ENCODE data around the gene BDKRB2.

The BDKRB2 gene

DNA sequence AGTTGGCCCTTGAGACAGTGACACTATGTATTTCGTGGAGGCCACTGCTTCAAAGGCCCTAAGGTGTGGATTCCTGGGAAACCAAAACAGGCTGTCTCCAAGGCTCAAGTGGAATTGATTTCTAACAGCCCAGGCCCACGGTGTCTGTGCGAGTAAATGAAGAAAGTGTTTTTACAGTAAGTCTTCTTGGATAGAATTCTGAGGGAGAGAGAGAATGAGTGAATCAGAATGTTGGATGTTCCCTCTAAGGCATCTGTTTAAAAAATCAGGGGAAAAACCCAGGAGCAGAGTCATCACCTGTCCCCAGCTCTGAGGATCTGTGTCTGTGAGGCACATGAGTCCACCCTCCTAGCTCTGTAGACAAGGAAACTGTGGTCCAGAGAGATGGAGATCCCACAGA lies 29.0 kb downstream of the BDKRB2 start:
- TF ChIP-seq, protein P1, sequence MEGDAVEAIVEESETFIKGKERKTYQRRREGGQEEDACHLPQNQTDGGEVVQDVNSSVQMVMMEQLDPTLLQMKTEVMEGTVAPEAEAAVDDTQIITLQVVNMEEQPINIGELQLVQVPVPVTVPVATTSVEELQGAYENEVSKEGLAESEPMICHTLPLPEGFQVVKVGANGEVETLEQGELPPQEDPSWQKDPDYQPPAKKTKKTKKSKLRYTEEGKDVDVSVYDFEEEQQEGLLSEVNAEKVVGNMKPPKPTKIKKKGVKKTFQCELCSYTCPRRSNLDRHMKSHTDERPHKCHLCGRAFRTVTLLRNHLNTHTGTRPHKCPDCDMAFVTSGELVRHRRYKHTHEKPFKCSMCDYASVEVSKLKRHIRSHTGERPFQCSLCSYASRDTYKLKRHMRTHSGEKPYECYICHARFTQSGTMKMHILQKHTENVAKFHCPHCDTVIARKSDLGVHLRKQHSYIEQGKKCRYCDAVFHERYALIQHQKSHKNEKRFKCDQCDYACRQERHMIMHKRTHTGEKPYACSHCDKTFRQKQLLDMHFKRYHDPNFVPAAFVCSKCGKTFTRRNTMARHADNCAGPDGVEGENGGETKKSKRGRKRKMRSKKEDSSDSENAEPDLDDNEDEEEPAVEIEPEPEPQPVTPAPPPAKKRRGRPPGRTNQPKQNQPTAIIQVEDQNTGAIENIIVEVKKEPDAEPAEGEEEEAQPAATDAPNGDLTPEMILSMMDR (IDR thresholded peaks at IDR 0.05; ENCODE audit: borderline replicate concordance, control extremely low read depth, extremely low read depth, insufficient read depth, missing control alignments) = no peak
- in situ Hi-C loops (cut with MboI; ENCODE audit: low sequenced_read_pairs, unreplicated experiment) = no loop called here
- DNase-seq (ENCODE audit: low spot score) = no peak

GRCh38 chr14:96235426-96235825 lies 30.8 kb downstream of the BDKRB2 start:
- TF ChIP-seq, protein P1 (IDR thresholded peaks at IDR 0.05; ENCODE audit: borderline replicate concordance, control extremely low read depth, extremely low read depth, insufficient read depth, missing control alignments) = no peak
- in situ Hi-C loops (cut with MboI; ENCODE audit: low sequenced_read_pairs, unreplicated experiment) = no loop called here
- no peak for DNase-seq (ENCODE audit: low spot score)

- DNase-seq (ENCODE audit: low spot score) = no peak
- in situ Hi-C loops (cut with MboI; ENCODE audit: low sequenced_read_pairs, unreplicated experiment) = no loop called here
- TF ChIP-seq, protein P1 (IDR thresholded peaks at IDR 0.05; ENCODE audit: borderline replicate concordance, control extremely low read depth, extremely low read depth, insufficient read depth, missing control alignments) = no peak
These were observed 33.0 kb downstream of the BDKRB2 start for GRCh38 chr14:96237641-96238040.

DNA sequence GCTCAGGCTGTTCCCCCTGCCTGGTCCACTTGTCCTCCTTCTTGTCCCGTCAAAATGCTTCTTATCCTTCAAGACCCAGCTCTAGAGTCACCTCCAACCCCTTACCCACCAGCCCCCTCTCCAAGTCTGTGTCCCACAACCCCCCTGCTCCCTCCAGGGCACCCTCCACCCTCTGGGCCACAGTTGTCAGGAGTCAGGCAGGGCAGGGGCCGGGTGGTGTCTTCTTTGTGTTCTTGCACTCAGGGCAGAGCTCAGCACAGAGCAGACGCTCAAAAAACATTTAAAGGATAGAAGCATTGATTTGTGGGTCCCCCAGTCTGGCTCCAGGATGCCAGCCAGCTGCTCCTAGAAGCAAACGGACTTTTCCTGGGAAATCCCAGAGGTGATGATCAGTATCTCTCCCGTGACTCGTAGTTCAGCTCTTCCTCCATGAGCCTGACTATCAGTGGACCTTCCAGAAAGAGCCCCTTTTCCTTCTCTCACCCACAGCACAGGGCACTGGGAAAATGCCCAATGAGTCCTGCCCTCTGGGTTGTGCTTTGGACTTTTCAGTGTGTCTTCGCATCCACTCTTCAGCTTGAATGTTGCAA lies 34.1 kb downstream of the BDKRB2 start:
- TF ChIP-seq, protein P1 (IDR thresholded peaks at IDR 0.05; ENCODE audit: borderline replicate concordance, control extremely low read depth, extremely low read depth, insufficient read depth, missing control alignments) = no peak
- no peak for DNase-seq (ENCODE audit: low spot score)
- in situ Hi-C loops (cut with MboI; ENCODE audit: low sequenced_read_pairs, unreplicated experiment) = no loop called here

GRCh38 chr14:96239711-96240141 lies 35.1 kb downstream of the BDKRB2 start:
- in situ Hi-C loops (cut with MboI; ENCODE audit: low sequenced_read_pairs, unreplicated experiment) = no loop called here
- no peak for DNase-seq (ENCODE audit: low spot score)
- TF ChIP-seq, protein P1 (IDR thresholded peaks at IDR 0.05; ENCODE audit: borderline replicate concordance, control extremely low read depth, extremely low read depth, insufficient read depth, missing control alignments) = no peak

GRCh38 chr14:96240641-96241040 lies 36.0 kb downstream of the BDKRB2 start:
- no peak for DNase-seq (ENCODE audit: low spot score)
- TF ChIP-seq, protein P1 (IDR thresholded peaks at IDR 0.05; ENCODE audit: borderline replicate concordance, control extremely low read depth, extremely low read depth, insufficient read depth, missing control alignments) = no peak
- in situ Hi-C loops (cut with MboI; ENCODE audit: low sequenced_read_pairs, unreplicated experiment) = no loop called here
